Thyroid gland (tissue), 4 donors: Measurements from ENCODE around the gene ADGRG6. TPM values are rescaled to one million over a fixed set of nuclear protein-coding genes. Genes with fewer than 3 reads are reported as not detected.

ENCODE experiments used
- DNase-seq, 2 donors: peaks; one replicate each; pipeline ENCODE4 v3.0.0-alpha.2; 2019
- H3K27ac ChIP-seq, 3 donors: fragments of 200-600 bp; sonication (generic); 1 replicate in 2 of 3; 2 replicates in 1 of 3; pipeline ENCODE4 v1.5.1; 2016 to 2019; ENCODE audit warnings: mild to moderate bottlenecking in 1 of 3, moderate library complexity in 1 of 3
- H3K27me3 ChIP-seq: fragments of 200-600 bp; sonication (generic); one replicate; pipeline ENCODE4 v1.5.1; 2019
- H3K36me3 ChIP-seq, 2 donors: fragments of 200-600 bp; sonication (generic); one replicate each; pipeline ENCODE4 v1.5.1; 2016 to 2019
- H3K4me1 ChIP-seq, 2 donors: fragments of 200-600 bp; sonication (generic); one replicate each; pipeline ENCODE4 v1.5.1; 2017 to 2019
- H3K4me3 ChIP-seq, 3 donors: fragments of 200-600 bp; sonication (generic); replicated peaks in 1 of 3; 1 replicate in 2 of 3; 2 replicates in 1 of 3; pipeline ENCODE4 v1.5.1; 2016; ENCODE audit warnings: mild to moderate bottlenecking in 1 of 3
- H3K9me3 ChIP-seq: fragments of 200-600 bp; sonication (generic); one replicate; pipeline ENCODE4 v1.5.1; 2017
- POLR2A ChIP-seq, 2 donors: fragments of 450-650 bp; IDR thresholded peaks; one replicate each; pipeline ENCODE4 v1.6.1; 2017; ENCODE audit warnings: antibody characterized with exemption in 2 of 2, mild to moderate bottlenecking in 2 of 2, moderate library complexity in 1 of 2
- WGBS, 2 donors: methylation state at CpG; one replicate each; pipeline ENCODE4 v1.1.5; 2017; 5-methylcytosine and 5-hydroxymethylcytosine counted together
- intact Hi-C: fragments of 100-400 bp; cut with DNase I; formaldehyde crosslinking; loops from one replicate; pipeline ENCODE4 v1.15.1; 2023
- total RNA-seq, 4 donors: library from RNA; depleted of rRNA; stranded (reverse); fragments of >200 nt; gene quantifications; one replicate each; pipeline ENCODE4 v1.2.3, GENCODE V29; 2016
- TF ChIP-seq, protein P1 (sequence below), 6 experiments: fragments of 200-600 bp in 3 of 6; fragments of 450-650 bp in 3 of 6; sonication (generic) in 3 of 6; IDR thresholded peaks; one replicate each; pipeline ENCODE4 v1.5.1; 2016 to 2019; ENCODE audit warnings: antibody characterized with exemption in 6 of 6, mild to moderate bottlenecking in 2 of 6, inconsistent platforms in 1 of 6, moderate library complexity in 1 of 6

Gene ADGRG6
- total RNA-seq, 4 donors from 2014 or later = 2.9 to 10.5 (median 7.1) TPM

DNA sequence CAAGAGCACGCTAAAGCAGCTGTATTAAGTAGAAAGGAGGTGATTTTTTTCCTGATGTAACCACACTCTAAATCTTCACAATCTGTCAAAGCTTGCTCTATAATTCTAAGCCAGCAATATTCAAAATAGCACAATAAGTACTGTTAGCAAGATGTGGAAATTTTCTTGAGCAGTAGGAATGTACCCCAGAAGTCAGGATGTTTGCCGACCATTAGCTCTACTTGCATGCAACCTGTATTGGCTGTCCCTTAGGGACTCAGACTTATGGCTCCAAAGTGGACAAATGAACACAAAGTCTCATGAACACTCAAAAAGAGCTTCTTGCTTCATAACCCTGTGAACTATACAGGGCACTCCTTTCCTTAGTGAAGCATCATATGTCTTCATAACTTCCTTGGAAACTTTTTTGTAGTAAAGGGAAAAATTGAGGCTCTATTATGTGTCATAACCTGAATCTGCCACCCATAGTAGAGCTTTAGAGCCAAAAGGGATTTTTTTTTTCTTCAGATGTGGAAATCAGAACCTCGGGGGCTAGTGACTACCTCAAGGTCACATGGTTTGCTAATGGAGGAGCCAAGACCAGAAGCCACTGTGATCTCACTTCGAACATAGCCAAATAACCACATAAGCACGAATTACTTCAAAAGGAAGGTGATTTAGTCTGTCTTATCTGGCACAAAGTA, 54.5 kb downstream of the ADGRG6 start:
- Histone ChIP-seq H3K36me3 (no peaks in the 10 kb centered on the region), H3K27me3 (no peaks in the 10 kb centered on the region), H3K4me1 (no peaks in the 10 kb centered on the region), H3K9me3 (no peaks in the 10 kb centered on the region), H3K27ac (no peak overlapping the region), H3K4me3 (no peak overlapping the region)
- WGBS, 2 donors = 64 to 71% methylated on average over 5 of the region's 5 CpGs
- intact Hi-C loops = no loop called here
- no peak for TF ChIP-seq POLR2A (IDR thresholded peaks at IDR 0.05)
- TF ChIP-seq, protein P1, sequence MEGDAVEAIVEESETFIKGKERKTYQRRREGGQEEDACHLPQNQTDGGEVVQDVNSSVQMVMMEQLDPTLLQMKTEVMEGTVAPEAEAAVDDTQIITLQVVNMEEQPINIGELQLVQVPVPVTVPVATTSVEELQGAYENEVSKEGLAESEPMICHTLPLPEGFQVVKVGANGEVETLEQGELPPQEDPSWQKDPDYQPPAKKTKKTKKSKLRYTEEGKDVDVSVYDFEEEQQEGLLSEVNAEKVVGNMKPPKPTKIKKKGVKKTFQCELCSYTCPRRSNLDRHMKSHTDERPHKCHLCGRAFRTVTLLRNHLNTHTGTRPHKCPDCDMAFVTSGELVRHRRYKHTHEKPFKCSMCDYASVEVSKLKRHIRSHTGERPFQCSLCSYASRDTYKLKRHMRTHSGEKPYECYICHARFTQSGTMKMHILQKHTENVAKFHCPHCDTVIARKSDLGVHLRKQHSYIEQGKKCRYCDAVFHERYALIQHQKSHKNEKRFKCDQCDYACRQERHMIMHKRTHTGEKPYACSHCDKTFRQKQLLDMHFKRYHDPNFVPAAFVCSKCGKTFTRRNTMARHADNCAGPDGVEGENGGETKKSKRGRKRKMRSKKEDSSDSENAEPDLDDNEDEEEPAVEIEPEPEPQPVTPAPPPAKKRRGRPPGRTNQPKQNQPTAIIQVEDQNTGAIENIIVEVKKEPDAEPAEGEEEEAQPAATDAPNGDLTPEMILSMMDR (IDR thresholded peaks at IDR 0.05) = no peak
- DNase-seq = no peak

DNA sequence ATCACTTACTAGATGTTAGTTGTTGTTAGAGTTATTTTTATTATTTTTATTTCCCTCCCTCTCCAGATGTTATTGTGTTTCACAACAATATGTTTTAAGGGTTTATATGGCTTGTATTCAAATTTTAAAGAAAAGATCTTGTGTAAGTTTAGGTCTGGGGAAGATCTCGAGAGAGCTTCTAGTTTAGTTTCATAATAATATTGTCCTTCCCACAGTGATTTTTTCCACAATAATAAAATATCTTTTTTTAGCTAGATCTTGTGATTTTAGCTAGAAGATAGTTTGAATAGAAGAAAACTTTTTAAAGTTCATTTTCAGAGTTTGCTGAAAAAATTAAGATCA, 55.0 kb downstream of the ADGRG6 start:
- no peaks in the 10 kb centered on the region for H3K4me1 ChIP-seq
- no peaks in the 10 kb centered on the region for H3K27me3 ChIP-seq
- H3K27ac ChIP-seq = no peak overlapping the region
- intact Hi-C loops = no loop called here
- no peaks in the 10 kb centered on the region for H3K36me3 ChIP-seq
- no peak overlapping the region for H3K4me3 ChIP-seq
- 74 to 79% methylated on average over 1 of the region's 1 CpG for WGBS, 2 donors
- no peak for TF ChIP-seq POLR2A (IDR thresholded peaks at IDR 0.05)
- TF ChIP-seq, protein P1 (IDR thresholded peaks at IDR 0.05) = no peak
- H3K9me3 ChIP-seq = no peaks in the 10 kb centered on the region
- no peak for DNase-seq

DNA sequence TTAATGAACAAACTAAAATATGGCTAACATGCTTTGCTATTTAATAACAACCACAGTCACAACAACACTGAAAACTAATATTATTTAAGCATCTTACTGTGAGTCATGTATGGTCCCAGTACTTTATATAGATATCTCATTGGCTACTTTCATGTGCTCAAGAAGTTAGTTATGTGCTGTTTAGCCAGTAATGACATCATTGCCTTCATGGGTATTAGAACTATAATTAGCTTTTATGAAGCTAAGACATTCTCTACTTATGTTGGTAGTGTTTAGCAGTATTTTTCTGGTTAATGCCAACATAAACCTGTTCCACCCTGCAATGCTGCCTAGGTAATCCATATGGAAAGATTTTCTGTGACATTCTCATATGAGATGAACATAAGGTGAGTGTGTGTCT, 56.1 kb downstream of the ADGRG6 start:
- Histone ChIP-seq H3K36me3 (no peaks in the 10 kb centered on the region), H3K27me3 (no peaks in the 10 kb centered on the region), H3K4me3 (no peak overlapping the region), H3K4me1 (no peaks in the 10 kb centered on the region), H3K9me3 (no peaks in the 10 kb centered on the region), H3K27ac (no peak overlapping the region)
- TF ChIP-seq, protein P1 (IDR thresholded peaks at IDR 0.05) = no peak
- TF ChIP-seq POLR2A (IDR thresholded peaks at IDR 0.05) = no peak
- intact Hi-C loops = no loop called here
- DNase-seq = no peak

DNA sequence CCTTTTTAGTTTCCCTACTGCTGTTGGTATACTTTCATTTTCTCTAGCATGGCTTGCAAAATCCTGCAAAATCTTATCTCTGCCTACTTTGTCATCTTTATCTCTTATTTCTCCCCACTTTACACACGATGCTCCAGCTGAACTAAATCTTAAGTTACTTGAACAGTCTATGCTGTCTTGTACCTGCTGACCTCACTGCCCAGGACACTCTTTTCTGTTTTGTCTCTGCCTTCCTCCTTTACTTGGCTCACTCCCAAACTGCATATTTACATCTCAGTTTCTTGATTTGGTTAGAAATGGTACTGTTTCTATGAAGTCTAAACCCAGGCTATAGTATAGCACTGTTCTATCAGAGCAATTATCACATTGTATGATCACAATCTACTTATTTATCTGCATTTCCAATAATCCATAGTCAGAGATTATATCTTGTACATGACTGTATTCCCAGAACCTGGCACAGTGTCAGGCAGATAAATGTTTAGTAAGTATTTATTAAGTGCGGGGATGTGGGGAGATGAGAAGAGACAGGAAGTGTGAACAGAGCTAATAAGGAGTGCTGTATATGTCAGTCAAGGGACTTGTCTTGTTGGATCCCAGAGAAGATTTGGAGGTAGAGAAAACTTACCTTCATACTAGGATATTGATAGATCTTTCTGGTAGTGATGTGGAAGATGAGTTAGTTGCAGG, 57.6 kb downstream of the ADGRG6 start:
- Histone ChIP-seq H3K27me3 (no peaks in the 10 kb centered on the region), H3K9me3 (no peaks in the 10 kb centered on the region), H3K4me3 (no peak overlapping the region), H3K36me3 (no peaks in the 10 kb centered on the region), H3K4me1 (no peaks in the 10 kb centered on the region), H3K27ac (no peak overlapping the region)
- no peak for TF ChIP-seq POLR2A (IDR thresholded peaks at IDR 0.05)
- TF ChIP-seq, protein P1 (IDR thresholded peaks at IDR 0.05) = no peak
- no peak for DNase-seq
- 72 to 77% methylated on average over 2 of the region's 2 CpGs for WGBS, 2 donors
- intact Hi-C loops = no loop called here

DNA sequence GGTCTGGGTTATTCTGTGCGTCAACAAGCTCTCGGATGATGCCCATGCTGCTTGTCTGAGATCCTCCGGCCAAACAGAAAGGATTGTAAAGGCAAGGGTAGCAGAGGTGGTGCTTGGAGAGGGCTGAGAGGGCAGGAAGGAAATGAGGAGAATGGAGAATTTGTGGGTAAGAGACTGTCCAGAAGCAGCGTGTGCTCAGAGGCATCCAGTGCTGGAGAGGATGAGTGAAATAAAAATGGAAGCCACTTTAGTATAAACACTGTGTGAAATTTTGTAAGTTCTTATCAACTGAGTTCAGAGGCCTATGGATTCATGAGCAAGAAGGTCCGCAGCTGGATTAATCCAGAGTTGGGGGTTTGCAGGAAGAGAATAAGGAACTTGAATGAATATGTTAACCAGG, 59.5 kb downstream of the ADGRG6 start:
- TF ChIP-seq, protein P1 (IDR thresholded peaks at IDR 0.05) = no peak
- TF ChIP-seq POLR2A (IDR thresholded peaks at IDR 0.05) = no peak
- intact Hi-C loops = no loop called here
- no peaks in the 10 kb centered on the region for H3K27me3 ChIP-seq

More for the DNA sequence above, 59.5 kb downstream of the ADGRG6 start:
- Histone ChIP-seq H3K9me3 (no peaks in the 10 kb centered on the region), H3K4me3 (no peak overlapping the region), H3K36me3 (no peaks in the 10 kb centered on the region), H3K27ac (no peak overlapping the region), H3K4me1 (no peaks in the 10 kb centered on the region)
- WGBS, 2 donors = 91 to 94% methylated on average over 5 of the region's 5 CpGs
- DNase-seq = no peak
